ENCODE measurements around the gene DENND1A.
"Not testable (repeated sequence)": the region's sequence is repeated elsewhere in the genome, so short reads cannot be mapped to it uniquely, and the experiment has no call there.

Gene DENND1A

GRCh38 chr9:123416176-123416575 lies 513.8 kb downstream of the DENND1A start:
- no peak overlapping the region for H3K27ac ChIP-seq
- DNase-seq (ENCODE audit: low read depth, low spot score): no peak

GRCh38 chr9:123414936-123415930 lies 514.7 kb downstream of the DENND1A start:
- H3K27ac ChIP-seq: no peak overlapping the region
- DNase-seq (ENCODE audit: low read depth, low spot score): no peak

DNA sequence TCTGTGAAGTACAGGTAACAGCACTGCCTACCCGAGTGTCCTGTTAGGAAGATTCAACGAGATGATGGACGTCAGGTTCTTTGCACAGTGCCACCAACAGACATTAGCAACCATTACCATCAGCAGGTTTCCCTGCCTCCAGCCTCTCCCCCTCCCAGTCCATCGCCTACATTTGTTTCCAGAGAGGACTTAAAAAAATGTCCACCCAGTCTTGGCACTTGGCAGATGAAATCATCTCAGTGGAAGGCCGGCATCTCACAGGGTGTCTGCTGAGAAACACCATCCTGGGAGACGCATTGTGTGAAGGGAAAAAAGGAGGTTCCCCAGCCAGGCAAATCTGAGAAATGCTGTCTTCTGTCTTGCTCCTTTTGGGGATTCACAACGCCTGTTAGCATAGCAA lies 515.7 kb downstream of the DENND1A start:
- DNase-seq (ENCODE audit: low read depth, low spot score): no peak
- no peak overlapping the region for H3K27ac ChIP-seq

- DNase-seq (ENCODE audit: low read depth, low spot score): no peak
- no peak overlapping the region for H3K27ac ChIP-seq
Measured at GRCh38 chr9:123412171-123412820, 517.6 kb downstream of the DENND1A start.

GRCh38 chr9:123411636-123412035 lies 518.3 kb downstream of the DENND1A start:
- no peak for DNase-seq (ENCODE audit: low read depth, low spot score)
- no peak overlapping the region for H3K27ac ChIP-seq

DNA sequence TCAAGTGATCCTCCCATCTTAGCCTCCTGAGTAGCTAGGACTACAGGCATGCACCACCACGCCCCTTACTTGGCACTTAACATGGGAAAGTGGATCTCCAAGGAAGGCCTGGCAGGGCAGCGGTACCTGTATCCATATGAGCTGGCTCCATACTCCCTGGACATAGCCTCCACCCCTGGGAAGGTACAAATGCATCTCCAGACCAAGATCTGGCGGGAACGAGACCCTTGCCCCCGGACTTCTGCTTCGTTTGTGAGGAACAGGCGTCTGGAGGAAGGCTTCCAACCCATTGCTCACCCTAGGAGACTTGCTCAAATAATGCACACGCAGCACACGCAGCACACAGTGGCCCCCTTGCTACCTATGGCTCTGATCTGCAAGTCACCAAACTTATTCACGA lies 518.7 kb downstream of the DENND1A start:
- no peak for DNase-seq (ENCODE audit: low read depth, low spot score)
- H3K27ac ChIP-seq: no peak overlapping the region

DNA sequence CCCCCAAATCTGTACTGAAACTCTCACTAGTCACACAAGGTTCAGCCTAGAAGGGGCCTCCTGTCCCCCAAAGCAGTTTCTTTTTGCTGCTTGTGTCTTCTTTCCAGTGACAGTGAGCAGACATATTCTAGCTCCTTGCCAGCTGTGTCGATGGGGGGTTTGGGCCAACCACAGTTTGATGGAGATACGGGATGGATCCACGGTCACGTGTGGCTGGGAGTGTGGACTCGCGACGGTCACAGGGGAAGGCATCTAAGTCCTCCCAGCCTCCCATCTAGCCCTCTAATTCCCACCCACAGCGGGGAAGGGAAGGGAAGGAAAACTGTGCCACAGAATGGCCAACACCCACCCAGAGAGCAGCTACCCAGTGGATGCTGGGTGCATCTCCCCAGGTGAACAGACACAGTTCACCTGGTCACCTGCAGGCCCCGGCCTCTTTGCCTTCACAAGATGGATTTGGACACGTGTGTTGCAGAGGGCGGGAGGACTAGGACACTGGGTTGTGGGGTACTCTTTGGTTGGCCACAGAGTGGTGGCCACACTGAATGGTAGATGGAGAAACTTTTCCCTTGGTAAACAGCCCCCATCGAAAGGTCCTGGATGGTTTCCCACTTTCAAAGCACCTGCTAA lies 519.5 kb downstream of the DENND1A start:
- DNase-seq (ENCODE audit: low read depth, low spot score): no peak
- no peak overlapping the region for H3K27ac ChIP-seq

DNA sequence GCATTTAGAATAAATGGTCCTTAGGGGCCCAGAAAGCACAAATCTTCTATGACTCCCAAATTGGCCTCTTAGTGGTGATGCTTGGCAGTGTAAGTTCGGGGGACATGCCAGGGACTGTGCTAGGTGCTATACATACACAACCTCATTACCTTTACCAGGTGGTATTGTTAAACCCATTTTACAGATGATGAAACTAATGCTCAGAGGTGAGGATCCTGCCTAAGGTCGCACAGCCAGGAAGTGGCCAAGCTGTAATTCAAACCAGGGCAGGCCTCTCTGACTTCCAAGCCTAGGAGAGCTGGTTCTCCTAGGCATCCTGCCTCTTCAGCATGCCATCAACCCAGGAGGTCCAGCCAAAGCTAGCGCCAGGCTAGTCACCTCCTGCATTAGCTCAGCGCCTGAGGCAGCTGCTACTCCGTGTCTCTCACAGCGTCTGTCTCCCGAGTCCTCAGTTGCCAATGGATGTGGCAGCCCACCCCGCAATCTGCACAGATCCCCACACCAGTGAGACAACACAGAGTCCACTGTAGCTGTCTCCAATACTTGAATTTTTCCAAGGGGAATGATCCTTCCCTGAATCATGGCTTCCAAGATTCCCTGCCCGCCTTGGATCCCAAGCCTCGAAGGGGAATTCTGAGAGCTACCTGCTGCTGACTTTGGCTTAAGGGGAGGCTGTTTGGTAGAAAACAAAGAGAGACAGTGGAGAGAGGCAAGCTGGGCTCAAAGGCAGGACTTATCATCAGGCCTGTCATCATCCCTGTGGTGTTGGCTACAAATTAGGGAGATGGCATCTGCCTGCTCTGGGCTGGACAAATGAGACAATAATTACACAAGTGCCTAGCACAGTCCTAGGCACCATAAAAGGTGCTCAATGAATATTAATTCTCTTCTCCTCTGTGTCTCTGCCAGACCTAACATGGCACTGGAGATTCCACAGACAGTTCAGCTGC lies 521.3 kb downstream of the DENND1A start:
- H3K27ac ChIP-seq: no peak overlapping the region
- no peak for DNase-seq (ENCODE audit: low read depth, low spot score)

DNA sequence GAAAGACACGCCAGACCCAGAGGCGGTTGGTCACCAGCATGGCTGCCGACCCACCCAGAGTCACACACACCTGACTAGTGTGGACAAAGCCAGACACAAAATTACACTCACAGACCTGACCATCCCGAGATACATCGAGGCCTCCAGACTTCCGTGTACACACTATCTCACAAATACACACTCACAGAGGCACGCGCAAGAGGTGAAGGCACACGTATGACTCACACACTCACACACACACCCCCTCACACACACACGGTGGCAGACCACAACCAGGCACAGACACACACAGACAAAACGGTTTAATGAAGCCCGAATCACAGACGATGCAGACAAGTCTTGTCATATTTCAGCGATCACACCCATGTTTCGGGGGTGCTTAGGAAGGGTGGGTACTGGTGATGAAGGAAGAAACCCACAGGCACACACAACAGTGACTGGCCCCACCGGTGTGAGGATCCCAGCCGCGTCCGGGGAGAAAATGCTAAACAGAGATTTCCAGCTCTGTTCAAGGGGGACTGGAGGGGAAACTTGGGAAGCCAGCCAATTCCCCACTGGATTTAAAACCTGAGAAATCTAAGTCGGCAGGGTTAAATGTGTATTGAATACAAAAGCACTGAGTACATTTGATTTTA lies 522.6 kb downstream of the DENND1A start:
- no peak overlapping the region for H3K27ac ChIP-seq
- DNase-seq (ENCODE audit: low read depth, low spot score): no peak

DNA sequence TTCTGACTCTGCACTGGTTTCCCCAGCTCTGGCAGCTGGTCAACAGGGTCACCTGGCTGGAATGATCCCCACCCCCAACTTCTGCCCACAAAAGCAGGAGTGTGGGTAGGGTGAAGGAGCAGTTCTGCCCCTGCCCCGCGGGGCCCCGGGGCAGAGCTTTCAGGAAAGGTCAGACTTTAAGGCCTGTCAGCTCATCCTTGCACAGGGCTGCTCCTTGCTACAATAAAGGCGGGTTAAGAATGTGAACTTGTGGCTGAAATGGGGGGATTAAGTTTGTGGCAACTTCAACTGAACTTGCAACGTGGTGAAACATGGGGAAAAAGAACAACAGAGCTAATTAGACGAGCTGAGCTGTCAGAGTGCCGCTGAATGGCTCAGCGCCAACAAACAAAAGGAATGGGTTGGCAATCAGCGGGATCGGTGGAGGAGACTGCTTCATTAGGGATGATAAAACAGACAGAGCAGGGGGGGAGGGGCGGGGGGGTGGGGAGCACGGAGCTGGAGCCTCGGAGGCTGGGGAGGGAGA lies 523.2 kb downstream of the DENND1A start:
- no peak for DNase-seq (ENCODE audit: low read depth, low spot score)
- no peak overlapping the region for H3K27ac ChIP-seq

DNA sequence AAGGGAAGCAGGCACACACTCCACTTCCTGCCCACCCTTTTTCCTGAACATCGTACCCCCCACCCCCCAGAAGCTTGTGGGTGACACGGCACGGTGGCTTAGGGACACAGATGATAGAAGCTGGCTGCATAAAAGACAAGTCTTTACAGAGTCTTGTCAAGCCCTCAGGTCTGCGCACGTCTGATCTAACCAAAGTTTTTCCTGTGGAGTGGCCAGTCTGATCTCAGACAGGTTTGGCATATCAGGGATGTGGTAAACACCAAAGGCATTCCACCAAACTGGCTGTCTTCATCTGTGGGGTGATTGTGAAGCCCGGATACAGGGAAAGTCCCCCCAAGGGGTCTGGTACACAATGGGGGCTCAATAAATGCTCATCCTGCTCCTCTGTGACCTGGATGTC lies 523.9 kb downstream of the DENND1A start:
- no peak overlapping the region for H3K27ac ChIP-seq
- DNase-seq (ENCODE audit: low read depth, low spot score): no peak

- H3K27ac ChIP-seq: no peak overlapping the region
- no peak for DNase-seq (ENCODE audit: low read depth, low spot score)
Measured at GRCh38 chr9:123402981-123403509, 526.9 kb downstream of the DENND1A start.

GRCh38 chr9:123401879-123402513 lies 527.9 kb downstream of the DENND1A start:
- DNase-seq (ENCODE audit: low read depth, low spot score): no peak
- no peak overlapping the region for H3K27ac ChIP-seq

- H3K27ac ChIP-seq: no peak overlapping the region
- DNase-seq (ENCODE audit: low read depth, low spot score): no peak
Measured at GRCh38 chr9:123400926-123401503, 528.9 kb downstream of the DENND1A start.

- no peak overlapping the region for H3K27ac ChIP-seq
- no peak for DNase-seq (ENCODE audit: low read depth, low spot score)
Measured at GRCh38 chr9:123399803-123400378, 530.0 kb downstream of the DENND1A start.

DNA sequence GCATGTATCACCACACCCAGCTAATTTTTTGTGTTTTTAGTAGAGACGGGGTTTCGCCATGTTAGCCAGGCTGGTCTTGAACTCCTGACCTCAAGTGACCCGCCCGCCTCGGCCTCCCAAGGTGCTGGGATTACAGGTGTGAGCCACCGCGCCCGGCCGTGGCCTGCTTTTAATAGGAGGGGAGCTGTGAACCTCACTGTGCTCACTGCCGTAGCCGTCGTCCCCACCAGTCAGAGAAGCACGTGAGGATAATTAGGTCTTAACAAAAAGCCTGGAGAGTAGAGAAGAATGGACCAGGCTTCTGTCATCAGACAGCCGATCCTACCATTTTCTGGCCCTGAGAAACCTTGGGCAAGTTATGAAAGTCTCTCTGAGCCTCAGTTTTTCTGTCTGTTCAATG lies 531.0 kb downstream of the DENND1A start:
- DNase-seq (ENCODE audit: low read depth, low spot score); H3K27ac ChIP-seq: not testable (repeated sequence)

DNA sequence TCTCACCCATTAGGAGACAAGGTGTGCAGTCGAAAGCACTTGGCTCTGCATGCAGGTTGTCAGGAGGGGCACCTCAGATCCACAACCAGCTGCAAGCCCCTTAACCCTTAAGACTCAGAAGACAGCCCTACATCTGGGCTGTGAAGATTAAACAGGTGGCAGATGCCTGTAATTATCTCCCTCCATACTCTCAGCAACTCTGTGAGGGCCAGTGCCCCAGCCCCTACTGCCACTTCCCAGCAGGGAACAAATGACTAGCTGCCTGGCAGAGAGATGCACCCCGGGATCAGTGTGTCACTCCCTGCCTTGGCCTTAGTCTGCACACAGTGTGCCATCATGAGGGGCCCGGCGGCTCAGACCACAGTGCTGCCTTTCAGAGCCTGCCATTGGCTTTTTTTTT lies 532.0 kb downstream of the DENND1A start:
- DNase-seq (ENCODE audit: low read depth, low spot score): no peak
- no peak overlapping the region for H3K27ac ChIP-seq

Measured in epithelial cell of prostate (primary cell).